IPS-20b (cell line): ENCODE data around the gene ATG16L2.
A peak's percentile ranks its signal among the peaks of the same experiment; 100 is the strongest.

Experiments used
- H3K27ac ChIP-seq: one replicate; pipeline ENCODE4 v1.5.1; 2013; ENCODE audit warnings: low read length
- H3K27me3 ChIP-seq: 2 replicates; pipeline ENCODE4 v1.6.1; 2013; ENCODE audit warnings: mild to moderate bottlenecking, low read length, inconsistent platforms; ENCODE audit not compliant: insufficient read depth
- H3K36me3 ChIP-seq: 2 replicates; pipeline ENCODE4 v1.6.1; 2013; ENCODE audit warnings: low read depth, mild to moderate bottlenecking, inconsistent platforms, low read length, moderate library complexity; ENCODE audit not compliant: insufficient read depth
- H3K4me1 ChIP-seq: 2 replicates; pipeline ENCODE4 v1.6.1; 2013; ENCODE audit warnings: mild to moderate bottlenecking, control low read depth, inconsistent platforms, low read length, moderate library complexity; ENCODE audit not compliant: insufficient read depth
- H3K4me3 ChIP-seq: 2 replicates; pipeline ENCODE4 v1.5.1; 2013; ENCODE audit warnings: mild to moderate bottlenecking, low read length, inconsistent platforms
- H3K9ac ChIP-seq: 2 replicates; pipeline ENCODE4 v1.6.1; 2013; ENCODE audit warnings: low read depth, mild to moderate bottlenecking, inconsistent platforms, low read length, moderate library complexity
- H3K9me3 ChIP-seq: 2 replicates; pipeline ENCODE4 v1.6.1; 2013; ENCODE audit warnings: mild to moderate bottlenecking, low read depth, low read length, inconsistent platforms; ENCODE audit not compliant: insufficient read depth

The ATG16L2 gene, protein sequence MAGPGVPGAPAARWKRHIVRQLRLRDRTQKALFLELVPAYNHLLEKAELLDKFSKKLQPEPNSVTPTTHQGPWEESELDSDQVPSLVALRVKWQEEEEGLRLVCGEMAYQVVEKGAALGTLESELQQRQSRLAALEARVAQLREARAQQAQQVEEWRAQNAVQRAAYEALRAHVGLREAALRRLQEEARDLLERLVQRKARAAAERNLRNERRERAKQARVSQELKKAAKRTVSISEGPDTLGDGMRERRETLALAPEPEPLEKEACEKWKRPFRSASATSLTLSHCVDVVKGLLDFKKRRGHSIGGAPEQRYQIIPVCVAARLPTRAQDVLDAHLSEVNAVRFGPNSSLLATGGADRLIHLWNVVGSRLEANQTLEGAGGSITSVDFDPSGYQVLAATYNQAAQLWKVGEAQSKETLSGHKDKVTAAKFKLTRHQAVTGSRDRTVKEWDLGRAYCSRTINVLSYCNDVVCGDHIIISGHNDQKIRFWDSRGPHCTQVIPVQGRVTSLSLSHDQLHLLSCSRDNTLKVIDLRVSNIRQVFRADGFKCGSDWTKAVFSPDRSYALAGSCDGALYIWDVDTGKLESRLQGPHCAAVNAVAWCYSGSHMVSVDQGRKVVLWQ

DNA sequence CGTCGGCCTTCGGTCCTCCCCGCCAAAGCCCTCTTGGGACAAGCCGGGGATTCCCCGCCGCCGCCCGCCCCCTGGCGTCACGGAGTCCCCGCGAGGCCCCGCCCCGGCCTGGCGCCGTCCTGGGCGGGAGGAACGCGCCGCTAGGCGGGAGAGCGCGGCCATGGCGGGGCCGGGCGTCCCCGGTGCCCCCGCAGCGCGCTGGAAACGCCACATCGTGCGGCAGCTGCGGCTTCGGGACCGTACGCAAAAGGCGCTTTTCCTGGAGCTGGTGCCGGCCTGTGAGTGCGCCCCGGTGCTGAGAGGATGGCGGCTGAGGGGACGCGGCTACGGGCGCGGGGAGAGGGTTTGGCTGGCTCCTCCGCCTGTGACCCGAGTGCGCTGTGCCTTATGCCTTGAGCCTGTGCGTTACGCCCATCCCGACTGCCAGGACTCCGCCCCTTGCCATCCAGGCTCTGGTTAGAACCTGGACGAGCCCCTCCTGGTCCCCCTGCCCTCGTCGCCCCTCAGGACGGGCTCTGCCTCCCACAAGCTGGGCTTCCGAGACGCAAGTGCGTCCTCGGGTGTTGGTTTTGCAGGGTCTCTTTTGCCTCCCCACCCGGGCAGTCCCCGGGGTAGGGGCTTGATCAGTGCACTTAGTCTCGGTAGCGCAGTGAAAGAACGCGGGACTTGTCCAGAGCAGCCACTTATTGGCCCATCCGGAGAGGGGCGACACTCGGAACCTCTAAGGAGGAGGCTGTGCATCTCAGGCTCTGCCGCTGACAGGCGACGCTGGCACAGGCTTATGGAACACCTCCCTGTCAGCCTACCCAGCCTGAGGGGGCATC, at the start of gene ATG16L2:
ATG16L2 (plus strand) TSS at position 126 of the 824 bp plus-strand sequence; CDS start at position 161, 35 bp downstream.
- H3K9me3 ChIP-seq, result no peaks in the 10 kb centered on the region
- peaks cover 11% of the 10 kb centered on the region; the same call in 1 of the 2 replicates for H3K27me3 ChIP-seq
- H3K4me3 ChIP-seq, result peak within 1 kb of the TSS; percentile 85
- H3K9ac ChIP-seq, result peak within 1 kb of the TSS; percentile 89
- H3K4me1 ChIP-seq, result peaks cover 9% of the 10 kb centered on the region; the same call in 1 of the 2 replicates
- no peaks in the 10 kb centered on the region for H3K36me3 ChIP-seq
- peak within 1 kb of the TSS; percentile 48 for H3K27ac ChIP-seq

DNA sequence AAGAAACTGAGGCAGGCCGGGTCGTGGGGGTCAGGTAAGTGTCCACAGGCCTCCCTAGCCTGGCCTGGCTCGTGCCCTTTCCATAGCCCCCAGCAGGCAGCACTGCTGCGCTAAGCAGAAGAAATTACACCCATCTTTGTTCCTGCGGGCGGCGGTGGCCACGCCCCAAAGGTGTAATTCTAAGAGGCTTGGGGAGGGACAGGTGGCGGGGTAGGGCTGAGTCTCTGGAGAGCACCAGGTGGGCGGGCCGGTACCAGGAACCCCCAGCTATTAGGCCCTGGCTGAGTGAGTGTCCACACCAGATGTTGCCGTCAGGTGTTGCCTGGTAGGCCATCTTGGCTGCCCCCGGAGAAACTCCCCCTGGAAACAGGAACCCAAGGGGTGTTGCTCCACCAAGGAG, 49.7 kb upstream of the ATG16L2 start:
- Histone ChIP-seq H3K27ac (no peak overlapping the region), H3K9me3 (no peaks in the 10 kb centered on the region), H3K4me1 (peaks cover 4% of the 10 kb centered on the region; the same call in 1 of the 2 replicates), H3K9ac (peak overlapping the region; percentile 14; the same call in 1 of the 2 replicates), H3K27me3 (no peaks in the 10 kb centered on the region), H3K36me3 (no peaks in the 10 kb centered on the region), H3K4me3 (no peak overlapping the region)

DNA sequence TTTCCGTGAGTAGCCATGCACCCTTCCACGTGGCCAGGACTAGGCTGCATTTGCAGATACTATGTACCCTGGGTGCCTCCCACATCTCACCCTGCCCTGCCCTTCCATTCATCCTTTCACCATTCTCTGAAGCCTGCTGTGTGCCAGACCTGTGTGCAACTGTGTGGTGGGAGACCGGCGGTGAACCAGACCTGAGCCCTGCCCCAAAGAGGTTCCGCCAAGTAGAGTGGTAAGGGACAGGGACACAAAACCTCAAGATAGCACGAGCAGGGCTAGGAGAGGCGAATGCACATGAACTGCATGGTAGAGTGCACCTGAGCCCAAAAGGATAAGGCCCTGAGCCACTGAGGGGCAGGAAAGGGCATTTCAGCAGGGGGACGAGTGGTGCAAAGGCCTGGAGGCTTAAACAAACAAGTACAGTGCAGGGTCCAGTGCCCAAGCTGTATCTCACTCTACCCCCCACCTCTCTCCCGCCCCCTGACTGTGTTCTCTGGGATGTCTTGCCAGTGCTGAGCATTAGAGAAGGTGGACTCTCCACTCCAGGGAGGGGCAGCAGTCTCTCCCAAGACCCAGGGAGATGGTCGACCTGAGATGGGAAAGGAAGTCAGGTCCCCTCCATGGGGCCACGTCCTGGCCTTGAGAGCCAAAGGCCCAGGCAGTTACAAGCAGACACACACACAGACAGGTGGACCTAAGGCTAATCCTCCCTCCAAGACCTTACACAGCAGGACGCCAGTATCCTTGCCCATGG, 47.9 kb upstream of the ATG16L2 start:
- Histone ChIP-seq H3K4me1 (peaks cover 4% of the 10 kb centered on the region; the same call in 1 of the 2 replicates), H3K36me3 (no peaks in the 10 kb centered on the region), H3K9ac (no peak overlapping the region), H3K27ac (no peak overlapping the region), H3K27me3 (no peaks in the 10 kb centered on the region), H3K4me3 (no peak overlapping the region), H3K9me3 (no peaks in the 10 kb centered on the region)

DNA sequence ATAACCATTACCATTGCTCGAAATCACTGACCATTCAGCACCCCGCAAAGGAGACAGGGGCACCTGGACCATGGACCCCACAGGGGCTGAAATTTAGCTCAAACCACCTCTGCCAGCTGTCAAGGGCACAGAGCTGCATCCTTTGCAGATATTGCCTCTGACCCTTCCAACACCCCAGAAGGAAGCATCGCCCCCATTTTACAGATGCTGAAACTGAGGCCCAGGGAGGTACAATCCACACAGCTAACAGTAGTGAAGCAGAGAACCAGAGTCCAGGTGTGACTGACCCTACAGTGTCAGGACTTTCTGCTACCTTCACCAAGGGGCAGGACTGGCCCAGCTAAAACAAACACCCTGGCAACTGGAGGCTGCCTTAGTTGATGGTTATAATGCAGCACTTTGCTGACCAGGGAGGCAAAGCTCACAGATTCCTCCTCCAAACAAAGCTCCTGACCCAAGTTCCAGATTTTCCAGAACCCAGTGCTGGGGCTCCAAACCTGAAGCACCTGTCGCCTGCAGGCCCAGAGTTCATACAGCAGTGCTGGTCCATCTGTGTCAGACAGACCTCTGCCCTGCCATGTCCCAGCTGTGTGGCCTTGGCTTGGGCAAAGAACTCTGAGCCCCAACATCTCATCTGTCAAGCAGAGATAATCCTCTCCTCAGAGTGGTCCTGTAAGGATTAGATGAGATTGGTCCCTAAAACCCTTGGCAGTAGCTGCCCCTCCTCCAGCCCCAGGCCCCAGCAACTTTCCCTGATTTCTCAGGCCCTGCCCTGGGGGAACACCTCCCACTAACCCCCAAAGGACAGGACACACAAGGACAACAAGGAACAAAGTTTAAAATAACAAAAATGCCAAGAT, 46.8 kb upstream of the ATG16L2 start:
- Histone ChIP-seq H3K9ac (no peak overlapping the region), H3K9me3 (no peaks in the 10 kb centered on the region), H3K27ac (no peak overlapping the region), H3K27me3 (no peaks in the 10 kb centered on the region), H3K36me3 (no peaks in the 10 kb centered on the region), H3K4me1 (peaks cover 4% of the 10 kb centered on the region; the same call in 1 of the 2 replicates), H3K4me3 (no peak overlapping the region)

DNA sequence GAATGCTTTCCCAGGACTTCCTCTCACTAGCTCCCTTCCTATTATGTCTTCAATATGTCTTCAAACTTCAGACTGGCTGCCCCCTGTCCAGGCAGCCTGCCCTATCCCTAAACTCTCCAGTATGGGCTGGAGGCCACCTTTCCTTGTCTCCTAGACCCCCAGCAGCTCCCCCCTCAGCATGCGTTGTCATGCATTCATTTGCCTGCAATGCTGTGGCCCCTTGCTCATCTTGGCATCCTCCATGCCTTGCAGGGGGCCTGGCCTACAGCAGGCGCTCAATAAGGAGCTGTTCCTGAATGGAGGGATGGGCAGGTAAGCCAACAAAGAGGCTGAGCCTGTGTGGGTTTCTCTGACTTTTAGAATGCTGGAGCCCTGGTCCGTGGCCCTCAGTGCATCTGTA, 45.6 kb upstream of the ATG16L2 start:
- no peaks in the 10 kb centered on the region for H3K27me3 ChIP-seq
- H3K27ac ChIP-seq, result no peak overlapping the region
- no peak overlapping the region for H3K4me3 ChIP-seq
- peaks cover 4% of the 10 kb centered on the region; the same call in 1 of the 2 replicates for H3K4me1 ChIP-seq
- no peaks in the 10 kb centered on the region for H3K36me3 ChIP-seq
- no peak overlapping the region for H3K9ac ChIP-seq
- H3K9me3 ChIP-seq, result no peaks in the 10 kb centered on the region

DNA sequence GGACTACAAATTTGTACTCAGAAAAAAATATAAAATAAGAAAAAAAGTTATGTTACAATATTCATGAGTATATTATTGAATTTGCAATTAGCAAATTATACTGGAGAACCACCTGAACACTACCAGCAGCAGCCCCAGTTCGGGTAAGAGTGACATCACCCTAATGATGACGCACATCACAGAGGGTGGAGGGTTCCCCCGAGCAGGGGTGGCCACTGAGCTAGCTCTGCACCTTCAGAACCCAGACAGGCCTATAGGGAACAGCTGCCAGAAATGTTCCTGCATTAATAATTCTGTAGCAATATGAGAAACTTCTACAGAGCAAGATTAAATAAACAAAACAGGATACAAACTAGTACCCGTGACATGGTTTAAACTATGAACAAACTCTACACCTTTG, 44.5 kb upstream of the ATG16L2 start:
- H3K4me1 ChIP-seq, result peaks cover 4% of the 10 kb centered on the region; the same call in 1 of the 2 replicates
- H3K27ac ChIP-seq, result no peak overlapping the region
- no peaks in the 10 kb centered on the region for H3K27me3 ChIP-seq
- H3K9me3 ChIP-seq, result no peaks in the 10 kb centered on the region
- no peak overlapping the region for H3K9ac ChIP-seq
- no peaks in the 10 kb centered on the region for H3K36me3 ChIP-seq
- no peak overlapping the region for H3K4me3 ChIP-seq

DNA sequence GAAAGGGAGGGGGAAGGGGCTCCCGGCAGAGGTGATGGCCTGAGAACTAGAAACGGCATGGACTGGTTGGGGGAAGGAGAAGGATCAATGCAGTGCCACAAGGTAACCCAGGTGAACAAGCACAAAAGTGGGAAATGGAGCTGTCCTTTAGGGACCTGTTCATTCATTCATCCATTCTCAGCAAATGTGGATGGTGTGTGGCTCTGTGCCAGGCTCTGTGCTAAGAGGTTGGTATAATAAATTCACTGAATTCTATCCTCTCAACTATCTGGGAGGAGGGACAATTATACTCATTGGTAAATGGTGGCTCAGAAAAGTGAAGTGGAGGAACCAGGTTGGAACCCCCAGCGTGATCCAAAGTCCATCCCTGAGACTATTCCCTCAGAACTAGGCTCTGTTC, 43.4 kb upstream of the ATG16L2 start:
- H3K27me3 ChIP-seq, result no peaks in the 10 kb centered on the region
- H3K4me1 ChIP-seq, result peaks cover 4% of the 10 kb centered on the region; the same call in 1 of the 2 replicates
- no peak overlapping the region for H3K27ac ChIP-seq
- H3K9me3 ChIP-seq, result no peaks in the 10 kb centered on the region
- H3K36me3 ChIP-seq, result no peaks in the 10 kb centered on the region
- no peak overlapping the region for H3K9ac ChIP-seq
- H3K4me3 ChIP-seq, result no peak overlapping the region

DNA sequence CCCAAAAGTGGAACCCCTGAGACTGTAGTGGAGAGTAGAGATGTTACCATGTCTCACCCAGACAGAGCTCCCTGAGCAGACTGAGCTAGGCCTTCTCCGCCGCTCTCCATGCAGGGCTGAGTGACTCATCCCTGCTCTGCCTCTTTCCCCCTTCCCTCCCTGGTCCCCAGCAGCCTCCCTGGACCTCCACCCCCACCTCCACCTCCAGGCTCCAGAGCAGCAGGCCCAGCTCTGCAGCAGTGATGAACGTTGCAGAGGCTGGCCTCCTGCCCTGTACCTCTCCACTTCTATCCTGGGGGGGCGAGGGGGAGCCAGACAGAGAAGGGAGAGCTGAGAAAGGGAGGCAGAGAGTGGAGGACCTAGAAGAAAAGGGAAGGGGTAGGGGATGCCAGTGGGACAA, 42.7 kb upstream of the ATG16L2 start:
- no peaks in the 10 kb centered on the region for H3K9me3 ChIP-seq
- no peaks in the 10 kb centered on the region for H3K36me3 ChIP-seq
- H3K27me3 ChIP-seq, result no peaks in the 10 kb centered on the region
- H3K9ac ChIP-seq, result no peak overlapping the region
- H3K4me1 ChIP-seq, result peaks cover 4% of the 10 kb centered on the region; the same call in 1 of the 2 replicates
- no peak overlapping the region for H3K4me3 ChIP-seq
- no peak overlapping the region for H3K27ac ChIP-seq

DNA sequence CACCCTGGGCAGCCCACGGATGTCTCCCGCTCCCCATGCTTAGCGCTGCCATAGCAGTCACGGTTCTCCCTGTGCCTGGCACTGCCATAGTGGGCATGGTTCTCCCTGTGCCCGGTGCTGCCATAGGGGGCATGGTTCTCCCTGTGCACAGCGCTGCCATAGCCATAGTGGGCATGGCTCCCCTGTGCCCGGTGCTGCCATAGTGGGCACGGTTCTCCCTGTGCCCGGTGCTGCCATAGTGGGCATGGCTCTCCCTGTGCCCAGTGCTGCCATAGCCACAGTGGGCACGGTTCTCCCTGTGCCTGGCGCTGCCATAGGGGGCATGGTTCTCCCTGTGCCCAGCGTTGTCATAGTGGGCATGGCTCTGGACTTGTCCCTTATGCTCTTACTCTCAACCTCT, 42.2 kb upstream of the ATG16L2 start:
- Histone ChIP-seq H3K4me3 (no peak overlapping the region), H3K4me1 (peaks cover 4% of the 10 kb centered on the region; the same call in 1 of the 2 replicates), H3K9me3 (no peaks in the 10 kb centered on the region), H3K36me3 (no peaks in the 10 kb centered on the region), H3K27ac (no peak overlapping the region), H3K9ac (no peak overlapping the region), H3K27me3 (no peaks in the 10 kb centered on the region)

DNA sequence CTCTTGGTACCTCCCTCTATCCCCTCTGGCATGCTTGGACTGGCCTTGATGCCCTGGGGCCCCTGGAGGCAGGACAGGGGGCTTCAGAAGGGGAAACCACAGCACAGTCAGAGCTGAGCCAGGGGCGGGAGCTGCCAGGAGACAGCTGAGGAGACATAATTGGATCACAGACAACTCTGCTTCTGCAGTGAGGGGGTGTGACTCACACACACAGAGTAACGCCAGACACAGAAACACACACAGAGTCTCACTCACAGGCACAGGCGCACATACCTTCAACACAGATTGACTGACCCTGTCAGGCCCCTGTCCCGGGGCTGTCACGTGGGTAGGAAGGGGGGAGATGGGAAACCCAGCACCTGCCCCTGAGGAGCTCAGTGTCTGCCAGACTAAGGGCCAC, 40.9 kb upstream of the ATG16L2 start:
- Histone ChIP-seq H3K27ac (no peak overlapping the region), H3K27me3 (no peaks in the 10 kb centered on the region), H3K36me3 (no peaks in the 10 kb centered on the region), H3K9me3 (no peaks in the 10 kb centered on the region), H3K4me3 (no peak overlapping the region), H3K9ac (no peak overlapping the region), H3K4me1 (peaks cover 4% of the 10 kb centered on the region; the same call in 1 of the 2 replicates)
